NOMO-1 treated with dmso at 0.1 percent for 144 hours (cell line): ENCODE results near the gene SPSB3.

Experiments used
- DNase-seq: peaks from one replicate; lab custom pipeline; 2025; ENCODE audit not compliant: unreplicated experiment; lab: John Stamatoyannopoulos, UW

SPSB3 gene

GRCh38 chr16:1790261-1790610, 7.9 kb upstream of the SPSB3 start:
- no peak for DNase-seq

DNA sequence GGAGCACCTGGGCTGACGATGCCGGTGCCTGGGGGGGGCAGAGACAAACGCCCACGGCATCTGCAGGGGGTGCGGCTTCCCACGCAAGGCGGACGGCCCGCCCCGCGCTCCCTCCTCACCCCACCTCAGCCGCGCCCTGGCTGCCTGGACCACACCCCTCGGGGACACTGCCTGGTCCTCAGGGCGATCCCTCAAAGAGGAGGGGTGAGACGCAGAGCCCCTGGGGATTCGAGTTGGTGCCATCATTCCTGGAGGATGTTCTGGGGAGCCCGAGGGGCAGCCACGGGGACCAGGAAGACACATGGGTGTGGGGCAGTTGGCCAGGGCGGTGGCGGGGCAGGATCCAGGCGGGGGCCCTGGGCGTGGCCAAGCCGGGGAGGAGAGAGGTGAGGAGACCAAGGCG, 7.3 kb upstream of the SPSB3 start:
- DNase-seq, result no peak

DNA sequence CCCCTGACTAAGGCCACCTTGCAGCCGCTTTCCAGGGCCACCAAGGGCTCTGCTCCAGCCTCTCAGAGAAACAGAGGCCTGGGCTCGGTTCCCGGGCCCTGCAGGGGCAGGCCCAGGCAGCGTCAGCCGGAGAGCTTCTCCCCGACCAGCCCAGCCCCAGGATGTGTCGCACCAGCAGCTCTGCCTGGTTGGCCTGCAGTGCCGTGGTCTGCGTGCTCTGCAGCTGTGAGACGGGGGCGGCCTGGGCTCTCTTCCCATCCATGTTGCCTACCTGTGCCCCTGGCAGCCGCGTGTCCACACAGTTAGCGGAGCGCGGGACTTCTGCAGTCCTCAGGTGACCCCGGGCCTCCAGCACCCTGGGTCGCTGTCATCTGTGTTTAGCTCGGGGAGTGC, 6.3 kb upstream of the SPSB3 start:
- DNase-seq, result no peak

DNA sequence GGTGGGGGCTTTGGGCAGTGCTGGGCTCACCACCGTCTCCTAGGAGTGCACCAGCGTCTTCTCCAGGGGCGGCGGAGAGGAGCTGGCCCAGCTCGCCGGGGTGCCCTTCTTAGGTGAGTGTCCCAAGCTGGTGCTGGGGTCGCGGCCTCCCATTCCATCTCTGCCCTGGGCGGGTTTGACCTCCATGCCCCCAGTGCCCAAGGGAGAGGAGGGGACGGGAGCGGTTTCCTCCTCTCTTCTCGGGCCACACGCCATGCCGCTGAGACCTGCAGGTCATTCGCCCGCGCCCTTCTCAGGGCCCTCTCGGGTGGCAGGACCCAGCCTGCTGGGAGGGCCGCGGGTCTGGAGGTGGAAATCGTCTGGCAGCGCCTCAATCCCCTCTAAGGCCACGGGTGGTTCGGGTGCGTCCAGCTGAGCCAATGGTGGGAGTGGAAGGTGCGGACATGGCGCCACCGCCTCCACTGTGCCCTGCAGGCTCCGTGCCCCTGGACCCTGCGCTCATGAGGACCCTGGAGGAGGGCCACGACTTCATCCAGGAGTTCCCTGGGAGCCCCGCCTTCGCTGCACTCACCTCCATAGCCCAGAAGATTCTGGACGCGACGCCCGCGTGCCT, 5.8 kb upstream of the SPSB3 start:
- no peak for DNase-seq

GRCh38 chr16:1787322-1788094, 5.1 kb upstream of the SPSB3 start:
- DNase-seq, result no peak

DNA sequence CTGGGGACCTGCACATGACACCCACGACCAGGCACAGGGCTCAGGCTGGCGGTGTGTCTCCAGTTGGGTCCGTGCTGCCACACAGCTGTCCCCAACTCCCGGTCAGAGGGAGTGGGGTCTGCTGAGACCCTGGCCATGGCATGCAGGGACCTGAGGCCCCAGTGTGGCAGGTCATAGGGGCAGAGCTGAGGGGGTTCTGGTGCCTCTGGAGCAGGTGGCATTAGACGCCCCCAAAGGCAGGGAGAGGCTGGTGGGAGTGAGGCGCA, 4.6 kb upstream of the SPSB3 start:
- no peak for DNase-seq

- DNase-seq, result no peak
These were observed 4.1 kb upstream of the SPSB3 start for GRCh38 chr16:1786242-1787055.

DNA sequence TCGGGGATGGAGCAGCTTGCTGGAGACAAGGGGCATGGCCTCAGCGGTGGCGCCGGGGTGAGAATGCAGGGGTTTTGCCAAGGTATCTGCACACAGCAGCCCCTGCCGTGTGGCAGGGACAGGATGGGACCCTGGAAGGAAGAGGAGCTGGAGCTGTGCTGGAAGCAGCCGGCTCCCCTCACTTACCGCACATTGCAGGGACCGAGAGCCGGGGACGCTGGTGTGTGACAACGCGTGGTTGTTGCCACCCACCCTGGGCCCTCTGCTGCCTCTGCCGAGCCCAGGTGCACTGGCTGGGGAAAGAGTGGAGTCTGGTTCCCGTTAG, 3.4 kb upstream of the SPSB3 start:
- no peak for DNase-seq

GRCh38 chr16:1784977-1785845, 2.8 kb upstream of the SPSB3 start:
- DNase-seq, result no peak

- no peak for DNase-seq
These were observed 488 bp downstream of the SPSB3 start for GRCh38 chr16:1781758-1782407.

GRCh38 chr16:1781254-1781653, 1.1 kb downstream of the SPSB3 start:
- no peak for DNase-seq

- DNase-seq, result no peak
These were observed 1.7 kb downstream of the SPSB3 start for GRCh38 chr16:1780677-1781072.

DNA sequence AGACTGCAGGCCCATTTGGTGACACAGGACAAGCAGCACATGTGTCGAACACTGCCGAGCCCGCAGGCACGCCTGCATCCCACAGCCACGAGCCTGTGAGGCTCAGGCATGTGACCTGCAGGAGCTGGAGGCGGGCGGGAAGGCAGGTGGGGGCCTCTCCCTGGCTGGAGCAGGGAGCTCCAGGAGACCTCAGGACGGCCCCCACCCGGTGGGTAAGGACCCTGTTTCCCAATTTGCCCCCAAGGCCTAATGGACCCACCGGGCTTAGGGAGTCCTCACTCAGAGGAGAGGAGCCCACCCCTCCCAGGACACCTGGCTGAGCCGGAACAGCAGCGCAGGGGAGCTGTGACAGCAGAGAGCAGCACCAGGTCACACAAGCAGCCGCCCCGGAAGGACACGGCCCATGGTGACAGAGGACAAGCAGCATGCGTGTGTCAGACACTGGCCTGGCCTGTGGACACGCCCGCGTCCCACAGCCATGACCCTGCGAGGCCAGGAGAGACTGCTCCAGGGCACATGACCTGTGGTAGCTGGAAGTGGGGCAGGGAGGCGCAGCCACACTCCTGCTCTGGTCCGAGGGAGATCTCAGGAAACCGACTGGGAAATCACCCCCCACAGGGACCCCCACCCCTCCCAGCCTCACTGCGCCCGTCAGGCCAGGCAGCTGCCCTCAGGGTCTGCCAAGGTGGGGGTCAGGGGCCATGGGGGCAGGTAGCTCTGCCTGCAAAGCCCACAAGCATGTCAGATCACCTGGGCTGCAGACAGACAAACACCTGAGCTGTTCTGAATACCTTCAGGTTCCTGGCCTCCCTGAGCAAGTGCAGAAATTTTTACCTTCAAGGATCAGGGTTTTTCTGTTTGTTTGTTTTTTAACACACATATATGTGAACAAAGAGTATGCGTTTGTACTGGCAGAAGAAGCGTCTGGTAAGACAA, 2.4 kb downstream of the SPSB3 start:
- DNase-seq, result no peak

DNA sequence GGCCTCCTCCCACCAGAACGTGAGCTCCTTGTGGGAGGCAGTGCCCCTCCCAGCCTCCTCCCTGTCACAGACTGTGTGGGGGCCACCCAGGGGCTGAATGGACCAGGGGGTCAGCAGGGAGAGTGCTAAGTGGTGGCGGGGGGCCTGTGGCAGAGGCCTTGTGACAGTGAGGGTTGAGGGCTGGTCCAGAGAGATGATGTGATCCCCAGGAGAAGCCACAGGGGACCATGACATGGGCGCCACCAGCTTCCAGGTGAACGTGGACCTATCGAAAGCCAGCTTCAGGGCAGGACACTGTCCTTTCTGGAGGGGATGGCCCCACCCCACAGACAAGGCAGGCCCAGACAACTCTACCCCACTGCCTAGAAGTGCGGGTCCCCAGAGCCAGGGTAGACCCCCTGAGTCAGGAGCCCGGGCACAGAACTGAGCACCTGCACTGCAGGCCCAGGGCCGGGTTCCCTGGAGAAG, 3.1 kb downstream of the SPSB3 start:
- DNase-seq, result no peak

DNA sequence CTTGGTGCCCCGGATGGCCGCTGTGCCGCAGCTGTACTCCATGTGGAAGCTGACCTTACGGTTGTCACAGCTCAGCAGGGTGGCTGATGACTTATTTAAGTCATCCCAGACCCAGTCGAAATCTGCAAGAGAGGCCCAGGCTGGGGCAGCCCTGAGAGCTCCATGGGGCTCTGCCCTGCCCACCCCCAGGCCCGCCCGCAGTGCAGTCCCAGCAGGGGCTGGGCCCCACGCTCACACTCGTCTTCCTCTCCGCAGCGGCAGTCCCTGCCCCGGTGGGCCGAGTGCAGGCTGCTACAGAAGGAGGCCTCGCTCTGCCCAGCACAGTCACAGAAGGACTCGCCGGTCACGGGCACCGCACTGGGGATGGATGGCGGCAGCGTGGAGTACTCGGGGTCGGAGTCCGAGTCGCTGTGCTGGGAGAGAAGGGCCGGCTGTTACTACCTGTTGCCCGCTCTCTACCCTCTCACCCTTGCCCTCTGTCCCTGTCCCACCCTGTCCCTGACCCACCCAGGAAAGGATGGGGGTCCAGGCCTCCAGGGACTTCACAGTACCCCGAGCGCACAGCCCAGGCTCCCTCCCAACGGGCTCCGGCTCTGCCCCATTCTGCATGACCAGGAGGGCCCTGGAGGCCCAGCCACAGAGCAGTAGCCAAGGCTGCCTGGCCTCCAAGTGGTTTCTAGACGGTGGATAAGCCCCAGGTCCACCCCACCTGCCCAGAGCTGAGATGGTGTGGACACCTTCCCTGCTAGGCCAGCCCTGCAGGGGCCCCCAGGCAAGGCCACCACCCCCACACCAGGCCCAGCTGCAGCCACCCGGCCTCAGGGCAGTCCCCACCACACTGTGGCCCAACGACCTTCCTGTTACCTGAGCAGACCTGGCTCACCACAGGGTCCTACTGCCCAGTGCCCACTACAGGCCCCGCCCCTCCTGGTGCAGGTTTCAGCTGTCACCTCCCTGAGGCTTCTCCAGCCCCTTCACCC, 3.9 kb downstream of the SPSB3 start:
- no peak for DNase-seq

DNA sequence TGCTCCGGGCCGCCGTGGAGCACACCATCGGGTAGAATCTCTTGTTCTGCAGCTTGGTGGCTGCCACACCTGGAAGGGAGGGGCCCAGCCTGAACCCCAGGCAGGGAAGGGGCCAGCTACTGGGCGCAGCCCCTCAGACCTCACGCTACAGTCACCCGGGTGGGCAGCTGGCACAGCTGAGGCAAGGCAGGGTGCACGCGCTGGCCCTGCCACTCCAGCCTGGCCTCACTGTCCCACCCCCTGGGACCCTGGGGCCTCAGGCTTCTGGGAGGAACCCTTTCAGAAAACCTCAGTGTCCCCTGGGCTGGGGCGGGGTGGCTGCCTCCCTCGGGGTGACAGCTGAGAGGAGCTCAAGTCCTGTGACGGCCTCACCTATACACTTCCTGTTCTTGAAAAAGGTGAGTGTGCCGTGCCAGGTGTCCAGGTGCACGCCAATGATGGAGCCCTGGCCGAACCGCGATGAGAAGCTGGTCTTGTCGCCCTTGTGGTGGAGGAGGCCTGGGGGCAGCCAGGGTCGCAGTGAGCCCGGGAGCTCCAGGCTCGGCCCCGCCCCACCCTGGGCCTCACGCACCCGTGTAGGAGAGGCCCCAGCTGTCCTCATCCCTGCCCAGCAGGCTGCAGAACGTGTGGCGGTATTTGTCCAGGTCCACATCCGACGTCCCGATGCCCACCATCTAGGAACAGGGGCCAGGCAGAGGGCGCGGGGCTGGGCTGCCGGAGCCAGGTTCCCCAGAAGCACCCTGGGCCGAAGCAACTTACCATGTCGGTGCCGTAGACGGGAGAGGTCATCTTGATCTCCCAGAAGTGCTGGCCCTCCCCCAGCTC, 4.8 kb downstream of the SPSB3 start:
- no peak for DNase-seq

DNA sequence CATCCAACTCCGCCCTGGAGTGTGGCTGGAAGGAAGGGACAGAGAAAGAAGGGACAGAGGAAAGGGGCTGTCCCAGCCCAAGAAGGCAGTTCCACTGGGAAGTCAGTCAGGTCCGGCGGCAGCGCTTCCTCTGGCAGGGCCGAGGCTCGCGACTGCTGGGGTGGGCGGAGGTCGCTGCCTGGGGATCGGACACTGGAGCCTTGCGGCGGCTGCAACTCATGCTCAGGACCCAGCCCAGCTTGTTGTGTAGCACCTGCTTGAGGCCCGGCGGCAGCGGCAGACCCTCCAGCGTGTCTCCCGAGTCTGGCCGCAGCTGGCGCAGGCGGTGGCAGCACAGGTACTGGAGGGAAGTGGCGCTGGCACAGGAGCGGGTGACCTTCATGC, 5.4 kb downstream of the SPSB3 start:
- no peak for DNase-seq

- DNase-seq, result no peak
These were observed 5.8 kb downstream of the SPSB3 start for GRCh38 chr16:1776672-1776955.
